PFSK-1 (cell line): Measurements from ENCODE around the gene WDR36.

Experiments used
- FOXP2 ChIP-seq: optimal IDR thresholded peaks from 2 replicates; pipeline ENCODE3; 2011; ENCODE audit warnings: borderline replicate concordance, control low read depth, inconsistent platforms; ENCODE audit not compliant: insufficient read depth; ENCODE audit errors: extremely low read length, extremely low read depth
- POLR2AphosphoS5 ChIP-seq: IDR thresholded peaks from 2 replicates; pipeline ENCODE4 v1.6.1; 2012; ENCODE audit warnings: low read depth, mild to moderate bottlenecking, control low read depth, low read length, moderate library complexity
- SIN3A ChIP-seq: IDR thresholded peaks from 2 replicates; pipeline ENCODE4 v1.6.1; 2012; ENCODE audit warnings: mild to moderate bottlenecking, low read length, moderate library complexity, borderline replicate concordance; ENCODE audit not compliant: insufficient read depth
- TAF1 ChIP-seq: IDR thresholded peaks from 2 replicates; pipeline ENCODE4 v1.6.1; 2012; ENCODE audit warnings: low read length, control low read depth, borderline replicate concordance; ENCODE audit not compliant: insufficient read depth
- TF ChIP-seq, protein P1 (sequence below), 2 experiments: IDR thresholded peaks; 2 replicates each; pipeline versions ENCODE4 v1.6.1 to v1.8.0; 2011 to 2012; ENCODE audit warnings: low read depth in 2 of 2, low read length in 2 of 2, control low read depth in 1 of 2, inconsistent platforms in 1 of 2, mild to moderate bottlenecking in 1 of 2, moderate library complexity in 1 of 2; ENCODE audit not compliant: insufficient read depth in 1 of 2

Gene WDR36

DNA sequence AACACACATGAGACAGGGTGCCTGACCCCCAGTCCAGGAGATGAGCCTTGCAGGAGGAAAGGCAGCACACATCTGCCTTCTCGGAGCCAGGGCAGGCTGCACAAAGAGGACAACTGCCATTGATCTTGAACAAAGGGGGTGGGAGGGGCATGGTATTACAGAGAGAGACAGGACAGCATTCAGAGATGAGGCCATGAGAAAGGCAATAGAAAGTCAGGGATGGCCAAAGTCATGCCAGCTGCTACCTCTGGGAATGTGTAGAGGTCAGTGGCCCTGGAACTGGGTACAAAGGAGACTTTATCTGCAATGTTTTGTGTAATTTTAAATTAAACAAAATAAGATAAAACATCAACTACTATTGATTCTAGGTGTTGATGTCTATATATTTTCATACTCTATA lies 43.2 kb downstream of the WDR36 start:
- TF ChIP-seq TAF1 (no peak), FOXP2 (no peak), POLR2AphosphoS5 (no peak), SIN3A (no peak)
- TF ChIP-seq, protein P1, sequence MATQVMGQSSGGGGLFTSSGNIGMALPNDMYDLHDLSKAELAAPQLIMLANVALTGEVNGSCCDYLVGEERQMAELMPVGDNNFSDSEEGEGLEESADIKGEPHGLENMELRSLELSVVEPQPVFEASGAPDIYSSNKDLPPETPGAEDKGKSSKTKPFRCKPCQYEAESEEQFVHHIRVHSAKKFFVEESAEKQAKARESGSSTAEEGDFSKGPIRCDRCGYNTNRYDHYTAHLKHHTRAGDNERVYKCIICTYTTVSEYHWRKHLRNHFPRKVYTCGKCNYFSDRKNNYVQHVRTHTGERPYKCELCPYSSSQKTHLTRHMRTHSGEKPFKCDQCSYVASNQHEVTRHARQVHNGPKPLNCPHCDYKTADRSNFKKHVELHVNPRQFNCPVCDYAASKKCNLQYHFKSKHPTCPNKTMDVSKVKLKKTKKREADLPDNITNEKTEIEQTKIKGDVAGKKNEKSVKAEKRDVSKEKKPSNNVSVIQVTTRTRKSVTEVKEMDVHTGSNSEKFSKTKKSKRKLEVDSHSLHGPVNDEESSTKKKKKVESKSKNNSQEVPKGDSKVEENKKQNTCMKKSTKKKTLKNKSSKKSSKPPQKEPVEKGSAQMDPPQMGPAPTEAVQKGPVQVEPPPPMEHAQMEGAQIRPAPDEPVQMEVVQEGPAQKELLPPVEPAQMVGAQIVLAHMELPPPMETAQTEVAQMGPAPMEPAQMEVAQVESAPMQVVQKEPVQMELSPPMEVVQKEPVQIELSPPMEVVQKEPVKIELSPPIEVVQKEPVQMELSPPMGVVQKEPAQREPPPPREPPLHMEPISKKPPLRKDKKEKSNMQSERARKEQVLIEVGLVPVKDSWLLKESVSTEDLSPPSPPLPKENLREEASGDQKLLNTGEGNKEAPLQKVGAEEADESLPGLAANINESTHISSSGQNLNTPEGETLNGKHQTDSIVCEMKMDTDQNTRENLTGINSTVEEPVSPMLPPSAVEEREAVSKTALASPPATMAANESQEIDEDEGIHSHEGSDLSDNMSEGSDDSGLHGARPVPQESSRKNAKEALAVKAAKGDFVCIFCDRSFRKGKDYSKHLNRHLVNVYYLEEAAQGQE (IDR thresholded peaks at IDR 0.05; ENCODE audit: insufficient read depth in 1 of 2, low read depth in 2 of 2, low read length in 2 of 2): no peak

DNA sequence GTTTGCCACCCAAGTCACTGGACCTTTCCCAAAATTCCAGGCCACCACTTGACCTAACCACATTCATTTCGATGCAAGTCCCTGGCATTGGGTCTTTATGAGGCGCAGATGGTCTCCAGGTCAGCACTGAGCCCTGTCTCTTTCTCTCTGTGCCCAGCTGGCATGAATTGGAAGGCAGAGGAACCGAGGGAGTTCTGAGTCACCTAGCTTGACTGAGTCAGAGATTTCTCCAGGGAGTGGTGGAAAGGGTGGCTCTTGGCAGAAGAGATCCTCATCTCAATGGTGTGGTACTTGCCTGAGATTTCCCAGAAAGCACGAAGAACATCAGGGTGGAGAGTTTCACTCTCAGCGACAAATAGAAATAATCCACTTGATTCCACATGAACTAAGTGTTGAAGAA lies 43.8 kb downstream of the WDR36 start:
- TF ChIP-seq, protein P1 (IDR thresholded peaks at IDR 0.05; ENCODE audit: insufficient read depth in 1 of 2, low read depth in 2 of 2, low read length in 2 of 2): no peak

DNA sequence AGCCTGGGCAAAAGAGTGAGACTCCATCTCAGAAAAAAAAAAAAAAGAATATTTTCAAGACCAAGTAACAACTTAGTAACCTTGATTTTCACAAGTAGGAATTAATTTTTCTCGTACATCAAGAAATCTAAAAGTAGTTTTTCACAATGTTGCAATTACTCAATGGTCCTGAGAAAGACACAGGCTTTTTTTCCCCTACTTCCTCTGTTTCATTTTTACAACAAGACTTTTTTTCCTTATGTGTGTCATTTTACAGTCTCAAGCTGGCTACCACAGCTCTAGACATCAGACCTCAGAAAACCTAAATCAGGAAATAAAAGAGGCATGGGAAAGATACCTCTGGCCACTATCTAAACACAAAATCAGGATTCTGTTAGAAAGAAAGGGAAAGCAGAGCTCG lies 45.9 kb downstream of the WDR36 start:
- TF ChIP-seq, protein P1 (IDR thresholded peaks at IDR 0.05; ENCODE audit: insufficient read depth in 1 of 2, low read depth in 2 of 2, low read length in 2 of 2): no peak
- TF ChIP-seq FOXP2: no peak
- TF ChIP-seq POLR2AphosphoS5: no peak
- no peak for TF ChIP-seq SIN3A
- no peak for TF ChIP-seq TAF1

DNA sequence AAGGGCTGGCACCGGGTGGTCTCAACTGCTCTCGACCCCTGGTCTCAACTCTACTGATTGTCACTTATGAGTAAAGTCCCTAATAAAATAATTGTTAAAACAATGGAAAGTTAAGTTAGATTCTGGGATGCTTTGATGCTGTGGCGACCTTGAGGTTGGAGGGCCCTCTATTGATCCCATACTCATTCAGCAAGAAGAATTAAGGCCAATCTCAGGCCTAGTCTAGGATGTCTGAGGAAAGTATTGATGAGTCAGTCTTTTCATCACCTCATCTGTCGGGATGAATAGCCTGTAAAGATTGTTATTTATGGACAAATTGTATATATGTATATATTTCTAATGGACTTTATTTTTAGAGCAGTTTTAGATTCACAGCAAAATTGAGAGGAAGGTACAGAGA lies 50.8 kb downstream of the WDR36 start:
- TF ChIP-seq TAF1: no peak
- TF ChIP-seq, protein P1 (IDR thresholded peaks at IDR 0.05; ENCODE audit: insufficient read depth in 1 of 2, low read depth in 2 of 2, low read length in 2 of 2): no peak
- no peak for TF ChIP-seq POLR2AphosphoS5
- no peak for TF ChIP-seq SIN3A
- TF ChIP-seq FOXP2: no peak

DNA sequence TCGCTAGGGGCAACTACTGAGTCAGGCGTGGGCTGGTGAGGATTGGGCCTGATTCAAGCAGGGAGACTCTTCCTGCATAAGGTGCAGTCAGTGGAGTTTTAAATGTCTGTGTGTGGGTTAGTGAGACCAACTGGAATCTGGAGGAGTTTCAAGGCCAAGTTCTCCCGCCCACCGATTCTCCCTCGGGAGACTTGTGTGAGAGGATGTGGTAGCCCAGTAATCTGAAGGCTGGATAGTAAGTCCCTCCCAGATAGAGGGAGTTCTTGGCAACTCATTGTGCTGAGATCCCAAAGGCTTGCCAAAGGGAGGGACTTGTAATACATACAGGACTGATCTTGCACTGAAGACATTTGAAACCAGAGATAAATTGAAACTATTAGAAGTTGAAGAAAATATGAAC lies 51.8 kb downstream of the WDR36 start:
- TF ChIP-seq TAF1: no peak
- TF ChIP-seq SIN3A: no peak
- no peak for TF ChIP-seq POLR2AphosphoS5
- TF ChIP-seq, protein P1 (IDR thresholded peaks at IDR 0.05; ENCODE audit: insufficient read depth in 1 of 2, low read depth in 2 of 2, low read length in 2 of 2): no peak
- TF ChIP-seq FOXP2: no peak
